ENCODE results near the gene ALK. TPM values are rescaled to one million over a fixed set of nuclear protein-coding genes. Genes with fewer than 3 reads are reported as not detected.

Gene ALK
- total RNA-seq, 3 donors from 2014 or later = 0.07 to 2.4 (median 0.09) TPM

DNA sequence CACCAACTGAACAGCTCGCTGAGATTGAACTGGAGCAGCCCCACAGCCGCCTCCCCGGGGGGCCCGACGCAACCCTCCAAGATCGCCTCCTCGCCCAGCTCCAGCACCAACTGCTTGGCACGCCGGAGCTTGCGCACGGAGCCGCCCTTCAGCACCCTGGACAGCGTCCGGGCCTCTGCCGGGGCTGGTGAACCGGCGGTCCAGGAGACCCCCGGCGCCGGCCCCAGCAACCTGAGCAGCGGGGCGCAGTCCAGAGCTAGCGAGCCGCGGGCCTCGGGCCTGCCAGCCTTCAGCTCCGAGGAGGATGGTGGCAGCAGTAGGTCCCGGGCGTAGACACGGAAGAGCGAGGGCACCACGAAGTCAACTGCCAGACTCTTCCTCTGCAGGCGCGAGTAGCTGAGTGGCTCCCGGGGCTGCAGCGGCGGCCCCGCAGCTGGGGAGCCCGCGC lies 1.2 kb downstream of the ALK start:
- TF ChIP-seq CTCF (IDR thresholded peaks at IDR 0.05) = no peak
- intact Hi-C loops (cut with DNase I, micrococcal nuclease) = no loop called here
- DNase-seq (peak; percentile 44 to 51 (median 50)), ATAC-seq (peak; percentile 21)
- no peaks in the 10 kb centered on the region for H3K9me3 ChIP-seq
- H3K4me3 ChIP-seq = no peak overlapping the region
- no peaks in the 10 kb centered on the region for H3K36me3 ChIP-seq (ENCODE audit: low read depth)
- H3K4me1 ChIP-seq (ENCODE audit: low read depth) = peaks cover 7% of the 10 kb centered on the region

DNA sequence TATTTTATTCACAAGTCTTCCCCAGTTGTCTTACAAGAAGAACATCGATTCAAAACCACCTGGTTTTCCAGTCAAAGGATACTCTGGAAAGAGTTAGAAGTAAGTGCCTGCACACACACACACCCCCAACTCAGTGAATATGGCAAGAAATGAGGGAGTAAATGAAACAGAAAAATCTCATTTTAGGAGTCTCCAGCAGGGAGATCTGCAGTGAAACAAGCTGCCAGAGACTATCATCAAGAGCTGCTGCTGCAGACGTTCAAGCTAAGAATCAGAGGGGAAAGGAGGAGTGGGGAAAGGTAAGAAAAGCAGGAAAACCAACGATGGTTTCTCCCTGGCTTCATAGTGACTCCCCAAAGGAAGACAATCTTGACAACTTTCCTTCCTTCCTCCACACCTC lies 2.4 kb downstream of the ALK start:
- ATAC-seq (no peak), DNase-seq (no peak)
- Histone ChIP-seq H3K36me3 (ENCODE audit: low read depth) (no peaks in the 10 kb centered on the region), H3K9me3 (no peaks in the 10 kb centered on the region), H3K4me1 (ENCODE audit: low read depth) (peaks cover 7% of the 10 kb centered on the region), H3K4me3 (no peak overlapping the region)
- TF ChIP-seq CTCF (IDR thresholded peaks at IDR 0.05) = no peak
- intact Hi-C loops (cut with DNase I, micrococcal nuclease) = no loop called here

- intact Hi-C loops (cut with DNase I, micrococcal nuclease) = no loop called here
- ATAC-seq = no peak
Observed at GRCh38 chr2:29917781-29918180, 3.6 kb downstream of the ALK start.

DNA sequence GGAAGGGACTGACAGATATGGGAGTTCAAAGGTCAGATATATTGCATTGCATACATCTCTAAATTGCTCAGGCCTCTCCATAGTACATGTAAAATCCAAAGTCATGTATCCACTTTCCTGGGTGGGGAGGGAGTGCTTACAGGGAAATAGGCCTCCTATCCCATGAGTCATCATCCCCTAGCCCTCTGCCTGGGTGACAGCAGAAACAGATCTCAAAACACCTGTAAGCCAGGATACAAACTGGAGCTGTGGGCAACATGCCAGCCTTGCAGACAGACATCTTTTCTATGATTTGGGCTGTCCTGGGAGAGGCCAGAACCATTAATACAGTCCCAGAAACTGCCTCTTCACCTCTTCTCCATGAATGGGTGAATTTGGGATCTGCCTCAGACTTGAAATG lies 4.8 kb downstream of the ALK start:
- Histone ChIP-seq H3K36me3 (ENCODE audit: low read depth) (no peaks in the 10 kb centered on the region), H3K4me1 (ENCODE audit: low read depth) (peaks cover 7% of the 10 kb centered on the region), H3K4me3 (no peak overlapping the region), H3K9me3 (no peaks in the 10 kb centered on the region)
- DNase-seq (no peak), ATAC-seq (no peak)
- TF ChIP-seq CTCF (IDR thresholded peaks at IDR 0.05) = no peak
- intact Hi-C loops (cut with DNase I, micrococcal nuclease) = no loop called here

More at GRCh38 chr2:29917781-29918180, 3.6 kb downstream of the ALK start:
- Histone ChIP-seq H3K9me3 (no peaks in the 10 kb centered on the region), H3K4me1 (ENCODE audit: low read depth) (peaks cover 7% of the 10 kb centered on the region), H3K4me3 (no peak overlapping the region), H3K36me3 (ENCODE audit: low read depth) (no peaks in the 10 kb centered on the region)
- no peak for DNase-seq
- TF ChIP-seq CTCF (IDR thresholded peaks at IDR 0.05) = no peak

DNA sequence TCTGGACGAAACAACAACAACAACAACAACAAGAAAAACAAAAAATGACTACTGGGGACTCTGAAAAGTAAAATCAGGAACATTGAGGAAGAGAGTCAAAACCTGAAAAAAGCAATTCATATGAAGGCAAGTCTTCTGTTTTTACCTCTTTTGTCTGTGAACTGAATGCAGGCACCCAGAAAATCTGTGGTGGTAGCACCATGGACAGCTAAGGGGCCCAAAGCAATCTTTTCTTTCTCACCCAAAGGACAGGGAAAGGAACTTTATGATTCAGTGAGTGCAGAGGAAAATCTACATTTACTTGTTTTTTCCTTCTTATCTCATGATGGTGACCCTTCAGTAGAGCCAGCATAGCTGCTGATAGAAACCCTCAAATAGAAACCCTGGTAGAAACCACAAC lies 10.4 kb downstream of the ALK start:
- Histone ChIP-seq H3K4me3 (no peak overlapping the region), H3K4me1 (ENCODE audit: low read depth) (no peaks in the 10 kb centered on the region), H3K9me3 (no peaks in the 10 kb centered on the region), H3K36me3 (ENCODE audit: low read depth) (no peaks in the 10 kb centered on the region)
- TF ChIP-seq CTCF (IDR thresholded peaks at IDR 0.05) = no peak
- no peak for DNase-seq
- ATAC-seq = no peak
- intact Hi-C loops (cut with DNase I, micrococcal nuclease) = no loop called here

- Histone ChIP-seq H3K4me3 (no peak overlapping the region), H3K36me3 (ENCODE audit: low read depth) (no peaks in the 10 kb centered on the region), H3K4me1 (ENCODE audit: low read depth) (no peaks in the 10 kb centered on the region), H3K9me3 (no peaks in the 10 kb centered on the region)
- DNase-seq (no peak), ATAC-seq (no peak)
- TF ChIP-seq CTCF (IDR thresholded peaks at IDR 0.05) = no peak
- intact Hi-C loops (cut with DNase I, micrococcal nuclease) = no loop called here
Observed at GRCh38 chr2:29910465-29910864, 10.9 kb downstream of the ALK start.

Measured in mucosa of descending colon (tissue), 3 donors.